DND-41 (cell line): Measurements from ENCODE around the gene SOX2.

Experiments used
- EZH2 ChIP-seq: IDR thresholded peaks from 3 replicates; pipeline ENCODE4 v1.6.1; 2012; ENCODE audit warnings: borderline replicate concordance, low read depth, mild to moderate bottlenecking, moderate library complexity, low read length, inconsistent platforms; ENCODE audit not compliant: severe bottlenecking
- TF ChIP-seq, protein P1 (sequence below): IDR thresholded peaks from 2 replicates; pipeline ENCODE4 v1.5.1; 2012; ENCODE audit warnings: borderline replicate concordance, low read length, moderate library complexity, mild to moderate bottlenecking; ENCODE audit not compliant: poor library complexity, severe bottlenecking; ENCODE audit errors: extremely low read depth

DNA sequence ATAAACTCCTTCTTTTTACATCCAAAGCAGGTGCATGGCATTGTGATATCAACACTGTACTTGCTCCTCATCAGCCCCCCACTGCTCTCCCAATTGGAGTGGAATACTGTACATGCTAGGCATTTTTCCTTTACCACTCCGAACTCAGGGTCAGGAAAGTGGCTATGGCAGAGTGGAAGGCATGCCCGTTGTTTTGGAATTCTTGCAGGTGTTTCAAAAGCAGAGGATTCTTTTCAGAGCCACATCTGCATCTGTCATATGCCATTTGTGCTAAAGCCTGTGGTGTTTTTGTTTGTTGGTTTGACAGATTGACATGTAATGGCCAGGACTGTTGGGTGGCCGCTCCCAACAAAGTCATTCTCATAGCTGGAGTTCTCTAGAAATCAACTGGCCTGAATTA, 41.7 kb downstream of the SOX2 start:
- TF ChIP-seq, protein P1, sequence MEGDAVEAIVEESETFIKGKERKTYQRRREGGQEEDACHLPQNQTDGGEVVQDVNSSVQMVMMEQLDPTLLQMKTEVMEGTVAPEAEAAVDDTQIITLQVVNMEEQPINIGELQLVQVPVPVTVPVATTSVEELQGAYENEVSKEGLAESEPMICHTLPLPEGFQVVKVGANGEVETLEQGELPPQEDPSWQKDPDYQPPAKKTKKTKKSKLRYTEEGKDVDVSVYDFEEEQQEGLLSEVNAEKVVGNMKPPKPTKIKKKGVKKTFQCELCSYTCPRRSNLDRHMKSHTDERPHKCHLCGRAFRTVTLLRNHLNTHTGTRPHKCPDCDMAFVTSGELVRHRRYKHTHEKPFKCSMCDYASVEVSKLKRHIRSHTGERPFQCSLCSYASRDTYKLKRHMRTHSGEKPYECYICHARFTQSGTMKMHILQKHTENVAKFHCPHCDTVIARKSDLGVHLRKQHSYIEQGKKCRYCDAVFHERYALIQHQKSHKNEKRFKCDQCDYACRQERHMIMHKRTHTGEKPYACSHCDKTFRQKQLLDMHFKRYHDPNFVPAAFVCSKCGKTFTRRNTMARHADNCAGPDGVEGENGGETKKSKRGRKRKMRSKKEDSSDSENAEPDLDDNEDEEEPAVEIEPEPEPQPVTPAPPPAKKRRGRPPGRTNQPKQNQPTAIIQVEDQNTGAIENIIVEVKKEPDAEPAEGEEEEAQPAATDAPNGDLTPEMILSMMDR: no peak
- no peak for TF ChIP-seq EZH2
